Mammary epithelial cell (primary cell): Measurements from ENCODE around the gene KRTAP3-1.

Experiments used
- EZH2 ChIP-seq: IDR thresholded peaks from 2 replicates; pipeline ENCODE4 v1.6.1; 2012; ENCODE audit warnings: low read length, inconsistent platforms, borderline replicate concordance
- TF ChIP-seq, protein P1 (sequence below), 2 donors: IDR thresholded peaks in 1 of 2; conservative IDR thresholded peaks in 1 of 2; 2 replicates each; pipeline ENCODE4 v1.5.1; 2011 to 2012; ENCODE audit warnings: inconsistent platforms in 2 of 2, low read length in 2 of 2, mild to moderate bottlenecking in 2 of 2, control low read depth in 1 of 2, low read depth in 1 of 2; ENCODE audit not compliant: insufficient read depth in 1 of 2; ENCODE audit errors: extremely low read depth in 1 of 2

DNA sequence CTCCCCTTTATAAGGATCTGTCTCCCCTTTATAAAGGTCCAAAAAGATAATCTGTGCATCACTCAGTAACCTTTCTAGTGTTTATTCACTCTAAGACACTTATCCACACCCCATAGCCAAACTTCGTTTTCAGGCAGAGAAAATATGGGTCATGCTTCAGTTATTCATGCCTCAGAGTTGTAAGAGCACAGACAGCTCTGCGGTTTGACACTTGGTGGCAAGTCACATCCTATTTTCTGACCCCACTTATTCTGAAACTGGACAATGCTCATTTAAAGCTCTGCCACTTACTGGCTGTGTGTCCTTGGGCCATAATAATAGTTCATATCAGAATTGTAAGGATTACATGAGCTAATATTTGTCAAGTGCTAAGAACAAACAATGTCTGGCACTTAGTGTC is 40.2 kb upstream of the KRTAP3-1 start:
- TF ChIP-seq EZH2, result no peak
- TF ChIP-seq, protein P1, sequence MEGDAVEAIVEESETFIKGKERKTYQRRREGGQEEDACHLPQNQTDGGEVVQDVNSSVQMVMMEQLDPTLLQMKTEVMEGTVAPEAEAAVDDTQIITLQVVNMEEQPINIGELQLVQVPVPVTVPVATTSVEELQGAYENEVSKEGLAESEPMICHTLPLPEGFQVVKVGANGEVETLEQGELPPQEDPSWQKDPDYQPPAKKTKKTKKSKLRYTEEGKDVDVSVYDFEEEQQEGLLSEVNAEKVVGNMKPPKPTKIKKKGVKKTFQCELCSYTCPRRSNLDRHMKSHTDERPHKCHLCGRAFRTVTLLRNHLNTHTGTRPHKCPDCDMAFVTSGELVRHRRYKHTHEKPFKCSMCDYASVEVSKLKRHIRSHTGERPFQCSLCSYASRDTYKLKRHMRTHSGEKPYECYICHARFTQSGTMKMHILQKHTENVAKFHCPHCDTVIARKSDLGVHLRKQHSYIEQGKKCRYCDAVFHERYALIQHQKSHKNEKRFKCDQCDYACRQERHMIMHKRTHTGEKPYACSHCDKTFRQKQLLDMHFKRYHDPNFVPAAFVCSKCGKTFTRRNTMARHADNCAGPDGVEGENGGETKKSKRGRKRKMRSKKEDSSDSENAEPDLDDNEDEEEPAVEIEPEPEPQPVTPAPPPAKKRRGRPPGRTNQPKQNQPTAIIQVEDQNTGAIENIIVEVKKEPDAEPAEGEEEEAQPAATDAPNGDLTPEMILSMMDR (conservative IDR thresholded peaks at IDR 0.05 in 1 of 2, IDR thresholded peaks at IDR 0.05 in 1 of 2; ENCODE audit: extremely low read depth in 1 of 2, insufficient read depth in 1 of 2, low read depth in 1 of 2, low read length in 2 of 2), result no peak
